IMR-90 (cell line): ENCODE results near the gene TRIM41. TPM values are rescaled to one million over a fixed set of nuclear protein-coding genes. Genes with fewer than 3 reads are reported as not detected.

Experiments
- ATAC-seq: fragments of 200-7000 bp; cut with Tn5 transposase; 2 replicates; pipeline ENCODE4 v1.9.1; 2020; ENCODE audit warnings: low read depth, mild to moderate bottlenecking, moderate library complexity
- BruUV-seq: library from RNA; stranded (reverse); fragments of 400-500 nt; replicated peaks from 2 replicates; lab custom pipeline; 2021; lab: Mats Ljungman, UMichigan
- CTCF ChIA-PET: fragments of 300-600 bp; formaldehyde crosslinking; extraction: SDS; loops from one replicate; lab custom pipeline; 2021; ENCODE audit warnings: antibody characterized with exemption; lab: Yijun Ruan, JAX
- POLR2A ChIA-PET: fragments of 300-600 bp; sonication (Branson Sonifier 250); formaldehyde crosslinking; loops from one replicate; lab custom pipeline; 2022; ENCODE audit warnings: antibody characterized with exemption; ENCODE audit not compliant: unreplicated experiment; lab: Charles Lee
- DNase-seq: peaks from one replicate; pipeline ENCODE4 v3.0.0; 2013
- H2AFZ ChIP-seq: replicated peaks from 2 replicates; pipeline ENCODE3; 2013; ENCODE audit warnings: low read length, mild to moderate bottlenecking; ENCODE audit not compliant: poor library complexity
- H2AK5ac ChIP-seq: 2 replicates; pipeline ENCODE4 v1.6.1; 2013; ENCODE audit warnings: low read depth, low read length, inconsistent platforms
- H2AK9ac ChIP-seq: replicated peaks from 2 replicates; pipeline ENCODE3; 2013; ENCODE audit warnings: mild to moderate bottlenecking, low read depth, low read length, moderate library complexity; ENCODE audit not compliant: poor library complexity
- H2BK120ac ChIP-seq: 2 replicates; pipeline ENCODE4 v1.6.1; 2013; ENCODE audit warnings: low read depth, low read length, inconsistent platforms
- H2BK15ac ChIP-seq: 3 replicates; pipeline ENCODE4 v1.6.1; 2013; ENCODE audit warnings: low read depth, low read length, inconsistent platforms
- H2BK20ac ChIP-seq: 2 replicates; pipeline ENCODE4 v1.6.1; 2013; ENCODE audit warnings: low read depth, mild to moderate bottlenecking, inconsistent platforms, low read length, moderate library complexity
- H2BK5ac ChIP-seq: 2 replicates; pipeline ENCODE4 v1.6.1; 2013; ENCODE audit warnings: mild to moderate bottlenecking, low read depth, low read length, inconsistent platforms; ENCODE audit not compliant: poor library complexity, severe bottlenecking
- H3K14ac ChIP-seq: replicated peaks from 2 replicates; pipeline ENCODE4 v1.6.1; 2013; ENCODE audit warnings: low read depth, low read length, inconsistent platforms
- H3K18ac ChIP-seq: 2 replicates; pipeline ENCODE4 v1.6.1; 2013; ENCODE audit warnings: low read depth, low read length, control low read depth
- H3K23ac ChIP-seq: 2 replicates; pipeline ENCODE4 v1.6.1; 2013; ENCODE audit warnings: low read depth, low read length, inconsistent platforms
- H3K27ac ChIP-seq: 2 replicates; pipeline ENCODE4 v1.5.1; 2013; ENCODE audit warnings: mild to moderate bottlenecking, control low read depth, low read length; ENCODE audit not compliant: insufficient read depth
- H3K27me3 ChIP-seq: 2 replicates; pipeline ENCODE4 v1.6.1; 2013; ENCODE audit warnings: low read length; ENCODE audit not compliant: control insufficient read depth, insufficient read depth
- H3K36me3 ChIP-seq: 2 replicates; pipeline ENCODE4 v1.6.1; 2013; ENCODE audit warnings: low read length, mixed read lengths; ENCODE audit not compliant: control insufficient read depth, insufficient read depth
- H3K4ac ChIP-seq: 2 replicates; pipeline ENCODE4 v1.6.1; 2013; ENCODE audit warnings: low read depth, low read length, inconsistent platforms
- H3K4me1 ChIP-seq: 2 replicates; pipeline ENCODE4 v1.6.1; 2013; ENCODE audit warnings: low read length, mixed read lengths; ENCODE audit not compliant: control insufficient read depth, insufficient read depth
- H3K4me2 ChIP-seq: 2 replicates; pipeline ENCODE4 v1.6.1; 2013; ENCODE audit warnings: low read depth, mild to moderate bottlenecking, control low read depth, low read length, moderate library complexity
- H3K4me3 ChIP-seq: 2 replicates; pipeline ENCODE4 v1.5.1; 2013; ENCODE audit warnings: low read depth, mild to moderate bottlenecking, control low read depth, low read length, moderate library complexity; ENCODE audit not compliant: insufficient read depth
- H3K56ac ChIP-seq: 2 replicates; pipeline ENCODE4 v1.6.1; 2013; ENCODE audit warnings: low read length, inconsistent platforms; ENCODE audit not compliant: insufficient read depth; ENCODE audit errors: extremely low read depth
- H3K79me1 ChIP-seq, 2 experiments: 2 replicates each; pipeline ENCODE4 v1.6.1; 2013; ENCODE audit warnings: low read length in 2 of 2, inconsistent platforms in 1 of 2, low read depth in 1 of 2
- H3K9ac ChIP-seq: 2 replicates; pipeline ENCODE4 v1.6.1; 2013; ENCODE audit warnings: low read depth, low read length, control low read depth
- H3K9me1 ChIP-seq: 2 replicates; pipeline ENCODE4 v1.6.1; 2013; ENCODE audit warnings: low read length, inconsistent platforms; ENCODE audit not compliant: insufficient read depth
- H3K9me3 ChIP-seq: 2 replicates; pipeline ENCODE4 v1.6.1; 2013; ENCODE audit warnings: low read length; ENCODE audit not compliant: control insufficient read depth, insufficient read depth
- H4K20me1 ChIP-seq: 2 replicates; pipeline ENCODE4 v1.6.1; 2013; ENCODE audit warnings: low read length, inconsistent platforms; ENCODE audit not compliant: insufficient read depth
- H4K5ac ChIP-seq: 2 replicates; pipeline ENCODE4 v1.6.1; 2013; ENCODE audit warnings: mild to moderate bottlenecking, low read depth, low read length, control low read depth
- H4K8ac ChIP-seq, 2 experiments: 2 replicates each; pipeline ENCODE4 v1.6.1; 2013; ENCODE audit warnings: low read depth in 2 of 2, low read length in 2 of 2, control low read depth in 1 of 2, inconsistent platforms in 1 of 2
- H4K91ac ChIP-seq: 2 replicates; pipeline ENCODE4 v1.6.1; 2013; ENCODE audit warnings: low read depth, low read length, inconsistent platforms; ENCODE audit not compliant: insufficient read depth
- BHLHE40 ChIP-seq: fragments of 150-350 bp; IDR thresholded peaks from 2 replicates; pipeline ENCODE4 v1.6.1; 2016; ENCODE audit warnings: mild to moderate bottlenecking, low read depth, low read length
- CEBPB ChIP-seq: IDR thresholded peaks from 2 replicates; pipeline ENCODE4 v1.6.1; 2012; ENCODE audit warnings: low read depth, low read length, improper control_type of control experiment
- CHD1 ChIP-seq: IDR thresholded peaks from 2 replicates; pipeline ENCODE4 v1.6.1; 2012; ENCODE audit warnings: low read depth, low read length, improper control_type of control experiment
- FOS ChIP-seq: fragments of 150-350 bp; IDR thresholded peaks from 2 replicates; pipeline ENCODE4 v1.6.1; 2016; ENCODE audit warnings: low read depth, low read length
- MAFK ChIP-seq: IDR thresholded peaks from 2 replicates; pipeline ENCODE4 v1.6.1; 2012; ENCODE audit warnings: low read depth, low read length, improper control_type of control experiment
- MAZ ChIP-seq: IDR thresholded peaks from 2 replicates; pipeline ENCODE4 v1.6.1; 2012; ENCODE audit warnings: low read depth, mild to moderate bottlenecking, low read length, improper control_type of control experiment, moderate library complexity, borderline replicate concordance
- MXI1 ChIP-seq: IDR thresholded peaks from 2 replicates; pipeline ENCODE4 v1.6.1; 2012; ENCODE audit warnings: low read depth, mild to moderate bottlenecking, low read length, moderate library complexity, borderline replicate concordance
- NFE2L2 ChIP-seq: fragments of 150-350 bp; IDR thresholded peaks from 2 replicates; pipeline ENCODE4 v1.6.1; 2016; ENCODE audit warnings: low read depth, mild to moderate bottlenecking, low read length
- POLR2A ChIP-seq: IDR thresholded peaks from 2 replicates; pipeline ENCODE4 v1.6.1; 2012; ENCODE audit warnings: mild to moderate bottlenecking, low read depth, low read length
- RAD21 ChIP-seq: IDR thresholded peaks from 2 replicates; pipeline ENCODE4 v1.6.1; 2012; ENCODE audit warnings: low read length, improper control_type of control experiment
- RCOR1 ChIP-seq: IDR thresholded peaks from 2 replicates; pipeline ENCODE4 v1.6.1; 2012; ENCODE audit warnings: mild to moderate bottlenecking, low read length, improper control_type of control experiment; ENCODE audit not compliant: insufficient replicate concordance
- RFX5 ChIP-seq: IDR thresholded peaks from 2 replicates; pipeline ENCODE4 v1.8.0; 2012; ENCODE audit warnings: low read depth, mild to moderate bottlenecking, low read length, moderate library complexity
- SMC3 ChIP-seq: fragments of 150-350 bp; IDR thresholded peaks from 2 replicates; pipeline ENCODE4 v1.6.1; 2016; ENCODE audit warnings: low read depth, mild to moderate bottlenecking, antibody characterized with exemption, low read length, moderate library complexity
- WGBS, 2 experiments: methylation state at CpG; one replicate each; pipeline versions ENCODE4 v1.1.5 to v1.1.7; 2013; ENCODE audit warnings: missing lambda C conversion rate in 2 of 2; ENCODE audit not compliant: insufficient read length in 1 of 2; ENCODE audit errors: extremely low coverage in 2 of 2; 5-methylcytosine and 5-hydroxymethylcytosine counted together
- dilution Hi-C: fragments of 300-500 bp; cut with HindIII; formaldehyde crosslinking; loops from one replicate; pipeline ENCODE4 v1.14.3; 2018; ENCODE audit warnings: low sequenced_read_pairs; ENCODE audit not compliant: unreplicated experiment
- in situ Hi-C: fragments of 300-500 bp; cut with MboI; formaldehyde crosslinking; loops from 3 replicates; pipeline ENCODE4 v1.14.3; 2019; ENCODE audit warnings: low sequenced_read_pairs, inconsistent platforms, mixed read lengths
- intact Hi-C: fragments of 100-400 bp; cut with micrococcal nuclease; formaldehyde crosslinking; loops from 2 replicates; pipeline ENCODE4 v1.10.0; 2022
- polyA plus RNA-seq, 3 experiments: library from polyadenylated mRNA; depleted of rRNA; stranded (reverse); fragments of >200 nt; gene quantifications; 2 replicates each; pipeline ENCODE4 v1.2.3, GENCODE V29; 2012; ENCODE audit warnings: low replicate concordance in 1 of 3
- total RNA-seq: library from RNA; depleted of rRNA; stranded (reverse); fragments of >200 nt; gene quantifications from 2 replicates; pipeline ENCODE4 v1.2.3, GENCODE V29; 2012
- TF ChIP-seq, protein P1 (sequence below): conservative IDR thresholded peaks from 2 replicates; pipeline ENCODE4 v1.5.1; 2012; ENCODE audit warnings: mild to moderate bottlenecking, low read depth, low read length, improper control_type of control experiment
- TF ChIP-seq, protein P2 (sequence below): fragments of 150-350 bp; IDR thresholded peaks from 2 replicates; pipeline ENCODE4 v1.6.1; 2017; ENCODE audit warnings: mild to moderate bottlenecking, antibody characterized with exemption, low read length, low read depth
- TF ChIP-seq, protein P3 (sequence below): fragments of 150-350 bp; IDR thresholded peaks from 2 replicates; pipeline ENCODE4 v1.6.1; 2016; ENCODE audit warnings: low read depth, mild to moderate bottlenecking, low read length, moderate library complexity, borderline replicate concordance

The TRIM41 gene
- total and polyA plus RNA-seq, 2 of the 4 experiments (the other 2 are of a cell fraction): 5.9 to 15.7 TPM

DNA sequence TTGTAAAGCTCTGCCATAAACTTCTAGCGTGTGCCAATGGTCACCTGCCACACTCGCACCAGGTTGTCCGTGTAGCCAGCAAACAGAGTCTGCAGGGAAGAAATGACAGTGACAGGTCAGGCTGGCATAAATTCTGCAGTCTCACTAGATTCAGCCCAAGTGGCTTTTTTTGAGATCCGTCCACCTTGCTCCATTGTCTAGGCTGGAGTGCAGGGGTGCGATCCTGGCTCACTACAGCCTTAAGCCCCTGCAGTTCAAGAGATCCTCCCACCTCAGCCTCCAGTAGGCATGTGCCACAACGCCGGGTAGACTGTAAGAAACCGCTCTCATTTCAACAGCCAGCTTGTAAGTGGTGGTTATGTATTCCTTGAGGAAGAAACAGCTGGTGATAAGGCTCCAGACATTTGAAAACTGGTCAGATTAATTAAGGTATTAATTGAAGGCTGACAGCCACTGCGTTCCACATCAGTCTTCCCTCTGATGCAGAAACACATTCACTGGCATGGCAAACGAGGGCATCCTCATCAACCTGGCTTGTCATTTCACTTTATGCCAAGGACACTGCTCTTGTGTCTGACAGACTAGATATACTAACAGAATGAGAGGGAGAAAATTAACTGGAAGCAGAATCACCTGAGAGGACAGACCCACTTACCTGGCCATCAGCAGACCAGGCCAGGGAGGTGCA is 14.0 kb downstream of the TRIM41 start:
- BruUV-seq: no TSS peak
- Histone ChIP-seq H3K18ac (no peak overlapping the region), H3K56ac (no peak overlapping the region), H4K5ac (no peak overlapping the region), H4K20me1 (peaks cover 87% of the 10 kb centered on the region), H3K4ac (no peak overlapping the region), H2BK5ac (no peak overlapping the region), H2AK9ac (no peak overlapping the region), H3K79me1 (peaks cover 12 to 50% of the 10 kb centered on the region in 2 experiments), H3K4me3 (no peak overlapping the region), H3K4me1 (peaks cover 5% of the 10 kb centered on the region), H2BK120ac (no peak overlapping the region), H2BK20ac (no peak overlapping the region), H3K27me3 (no peaks in the 10 kb centered on the region), H3K9me1 (peaks cover 14% of the 10 kb centered on the region), H3K27ac (no peak overlapping the region), H4K8ac (no peak overlapping the region), H3K36me3 (peaks cover 82% of the 10 kb centered on the region), H3K14ac (no peak overlapping the region), H2BK15ac (no peak overlapping the region), H3K4me2 (no peak overlapping the region), H2AK5ac (no peak overlapping the region), H3K23ac (no peak overlapping the region), H3K9me3 (no peaks in the 10 kb centered on the region), H3K9ac (no peak overlapping the region), H4K91ac (no peak overlapping the region), H2AFZ (no peak overlapping the region)
- dilution Hi-C loops: no loop called here
- intact Hi-C loops: no loop called here
- WGBS, 2 experiments: 97% methylated on average over 4 of the region's 10 CpGs; no CpG with 5 or more reads in 1 of the 2 experiments
- in situ Hi-C loops: no loop called here
- ATAC-seq (no peak), DNase-seq (no peak)
- ChIA-PET POLR2A (interaction anchor here (0.6 to 0.7 kb wide), 3 partner anchors 12 to 170 kb away, joined by 3 to 4 read pairs (median 3); no protein-coding TSS in a partner anchor), CTCF (no interaction called here)
- TF ChIP-seq MXI1: no peak
- TF ChIP-seq NFE2L2: no peak
- TF ChIP-seq MAFK: no peak
- TF ChIP-seq MAZ: no peak
- TF ChIP-seq, protein P1, sequence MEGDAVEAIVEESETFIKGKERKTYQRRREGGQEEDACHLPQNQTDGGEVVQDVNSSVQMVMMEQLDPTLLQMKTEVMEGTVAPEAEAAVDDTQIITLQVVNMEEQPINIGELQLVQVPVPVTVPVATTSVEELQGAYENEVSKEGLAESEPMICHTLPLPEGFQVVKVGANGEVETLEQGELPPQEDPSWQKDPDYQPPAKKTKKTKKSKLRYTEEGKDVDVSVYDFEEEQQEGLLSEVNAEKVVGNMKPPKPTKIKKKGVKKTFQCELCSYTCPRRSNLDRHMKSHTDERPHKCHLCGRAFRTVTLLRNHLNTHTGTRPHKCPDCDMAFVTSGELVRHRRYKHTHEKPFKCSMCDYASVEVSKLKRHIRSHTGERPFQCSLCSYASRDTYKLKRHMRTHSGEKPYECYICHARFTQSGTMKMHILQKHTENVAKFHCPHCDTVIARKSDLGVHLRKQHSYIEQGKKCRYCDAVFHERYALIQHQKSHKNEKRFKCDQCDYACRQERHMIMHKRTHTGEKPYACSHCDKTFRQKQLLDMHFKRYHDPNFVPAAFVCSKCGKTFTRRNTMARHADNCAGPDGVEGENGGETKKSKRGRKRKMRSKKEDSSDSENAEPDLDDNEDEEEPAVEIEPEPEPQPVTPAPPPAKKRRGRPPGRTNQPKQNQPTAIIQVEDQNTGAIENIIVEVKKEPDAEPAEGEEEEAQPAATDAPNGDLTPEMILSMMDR: no peak
- TF ChIP-seq, protein P2, sequence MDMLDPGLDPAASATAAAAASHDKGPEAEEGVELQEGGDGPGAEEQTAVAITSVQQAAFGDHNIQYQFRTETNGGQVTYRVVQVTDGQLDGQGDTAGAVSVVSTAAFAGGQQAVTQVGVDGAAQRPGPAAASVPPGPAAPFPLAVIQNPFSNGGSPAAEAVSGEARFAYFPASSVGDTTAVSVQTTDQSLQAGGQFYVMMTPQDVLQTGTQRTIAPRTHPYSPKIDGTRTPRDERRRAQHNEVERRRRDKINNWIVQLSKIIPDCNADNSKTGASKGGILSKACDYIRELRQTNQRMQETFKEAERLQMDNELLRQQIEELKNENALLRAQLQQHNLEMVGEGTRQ: no peak
- no peak for TF ChIP-seq SMC3
- no peak for TF ChIP-seq FOS
- TF ChIP-seq RCOR1: no peak
- TF ChIP-seq RFX5: no peak
- no peak for TF ChIP-seq RAD21
- TF ChIP-seq, protein P3, sequence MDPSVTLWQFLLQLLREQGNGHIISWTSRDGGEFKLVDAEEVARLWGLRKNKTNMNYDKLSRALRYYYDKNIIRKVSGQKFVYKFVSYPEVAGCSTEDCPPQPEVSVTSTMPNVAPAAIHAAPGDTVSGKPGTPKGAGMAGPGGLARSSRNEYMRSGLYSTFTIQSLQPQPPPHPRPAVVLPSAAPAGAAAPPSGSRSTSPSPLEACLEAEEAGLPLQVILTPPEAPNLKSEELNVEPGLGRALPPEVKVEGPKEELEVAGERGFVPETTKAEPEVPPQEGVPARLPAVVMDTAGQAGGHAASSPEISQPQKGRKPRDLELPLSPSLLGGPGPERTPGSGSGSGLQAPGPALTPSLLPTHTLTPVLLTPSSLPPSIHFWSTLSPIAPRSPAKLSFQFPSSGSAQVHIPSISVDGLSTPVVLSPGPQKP: no peak
- no peak for TF ChIP-seq POLR2A
- no peak for TF ChIP-seq BHLHE40
- no peak for TF ChIP-seq CEBPB
- no peak for TF ChIP-seq CHD1
